ENCODE measurements around the gene LCOR.

The LCOR gene

GRCh38 chr10:97010695-97011206 lies 178.7 kb downstream of the LCOR start:
- CTCF ChIA-PET, result interaction anchor here (0.5 to 1.1 kb wide), 3 partner anchors 15 to 27 kb away, joined by 3 read pairs; no protein-coding TSS in a partner anchor
- POLR2A ChIA-PET (ENCODE audit: low non-redundant PET), result no interaction called here
- DNase-seq (ENCODE audit: low spot score), result no peak
- no peak overlapping the region for H3K27ac ChIP-seq
- no peak for TF ChIP-seq CTCF (conservative IDR thresholded peaks at IDR 0.05; ENCODE audit: low read depth)

DNA sequence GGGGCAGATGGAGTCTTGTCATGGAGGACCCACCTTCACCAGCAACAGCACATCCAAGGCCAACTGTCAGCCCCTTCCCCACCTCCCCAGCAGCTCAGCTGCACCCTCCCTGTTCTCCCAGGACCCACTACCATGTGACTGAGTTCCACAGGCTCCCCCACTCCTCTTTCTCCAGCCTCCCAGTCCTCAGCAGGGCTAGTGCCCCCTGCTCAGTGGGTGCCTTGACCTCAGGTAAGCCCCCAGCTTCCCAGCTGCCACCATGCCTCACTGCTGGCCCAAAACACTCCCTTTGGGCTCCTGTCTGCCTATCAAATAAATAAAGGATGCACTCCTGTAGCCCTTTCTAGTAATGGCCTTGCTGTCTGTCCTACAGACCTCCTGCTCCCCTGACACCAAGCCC lies 179.3 kb downstream of the LCOR start:
- no peak for TF ChIP-seq CTCF (conservative IDR thresholded peaks at IDR 0.05; ENCODE audit: low read depth)
- ChIA-PET POLR2A (ENCODE audit: low non-redundant PET) (interaction anchor here (0.7 kb wide), 1 partner anchor 11 kb away, joined by 10 read pairs; no protein-coding TSS in a partner anchor), CTCF (interaction anchor here (1.0 to 1.1 kb wide), 2 partner anchors 9 to 14 kb away, joined by 3 to 5 read pairs; no protein-coding TSS in a partner anchor)
- H3K27ac ChIP-seq, result no peak overlapping the region
- DNase-seq (ENCODE audit: low spot score), result no peak

DNA sequence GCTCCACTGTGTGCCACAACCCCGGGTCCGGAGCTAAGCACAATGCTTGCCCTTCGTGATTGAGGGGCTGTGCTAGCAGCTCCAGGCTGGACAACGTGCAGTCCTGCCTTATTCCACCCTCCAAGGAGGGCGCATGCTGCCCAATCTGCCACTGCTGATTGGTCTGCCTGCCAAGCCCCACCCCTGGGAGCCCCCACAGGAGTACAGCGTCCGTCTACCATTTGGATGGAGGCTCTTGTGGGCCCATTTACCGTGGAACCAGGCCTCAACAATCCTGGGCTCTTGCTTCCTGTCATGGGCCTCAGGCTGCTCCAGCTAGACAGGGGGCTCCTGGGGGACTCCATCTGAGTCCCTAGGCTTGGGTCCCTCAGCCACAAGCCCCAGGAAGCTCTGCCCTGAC lies 180.4 kb downstream of the LCOR start:
- CTCF ChIA-PET, result interaction anchor here (0.7 to 1.2 kb wide), 3 partner anchors 10 to 643 kb away, joined by 3 to 7 read pairs (median 5); no protein-coding TSS in a partner anchor
- DNase-seq (ENCODE audit: low spot score), result no peak
- no peak overlapping the region for H3K27ac ChIP-seq
- POLR2A ChIA-PET (ENCODE audit: low non-redundant PET), result no interaction called here
- TF ChIP-seq CTCF (conservative IDR thresholded peaks at IDR 0.05; ENCODE audit: low read depth), result no peak

DNA sequence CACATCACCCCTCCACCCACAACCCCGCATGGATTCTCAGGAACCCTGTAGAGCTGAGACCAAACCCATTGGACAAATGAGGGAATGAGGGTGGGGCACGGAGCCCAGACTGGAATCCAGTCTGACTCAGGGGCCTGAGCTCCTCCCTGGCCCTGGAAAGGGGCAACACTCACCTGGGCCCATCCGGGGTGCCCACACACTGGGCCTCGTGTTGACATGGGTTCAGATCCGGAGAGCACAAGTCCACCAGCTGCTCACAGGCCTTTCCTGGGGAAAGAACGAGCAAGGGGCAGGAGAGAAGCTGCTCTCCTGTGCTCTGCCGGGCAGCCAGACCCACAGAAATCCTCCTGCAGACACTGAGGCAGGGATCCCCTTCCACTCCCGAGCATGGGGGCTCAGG lies 181.5 kb downstream of the LCOR start:
- ChIA-PET POLR2A (ENCODE audit: low non-redundant PET) (no interaction called here), CTCF (interaction anchor here (1.2 kb wide), 1 partner anchor 24 kb away, joined by 7 read pairs; no protein-coding TSS in a partner anchor)
- H3K27ac ChIP-seq, result no peak overlapping the region

GRCh38 chr10:97013983-97014382 lies 181.9 kb downstream of the LCOR start:
- POLR2A ChIA-PET (ENCODE audit: low non-redundant PET), result no interaction called here
- H3K27ac ChIP-seq, result no peak overlapping the region
- CTCF ChIA-PET, result no interaction called here
- TF ChIP-seq CTCF (conservative IDR thresholded peaks at IDR 0.05; ENCODE audit: low read depth), result no peak
- DNase-seq (ENCODE audit: low spot score), result no peak

More for the DNA sequence above, 181.5 kb downstream of the LCOR start:
- TF ChIP-seq CTCF (conservative IDR thresholded peaks at IDR 0.05; ENCODE audit: low read depth), result no peak
- DNase-seq (ENCODE audit: low spot score), result no peak

DNA sequence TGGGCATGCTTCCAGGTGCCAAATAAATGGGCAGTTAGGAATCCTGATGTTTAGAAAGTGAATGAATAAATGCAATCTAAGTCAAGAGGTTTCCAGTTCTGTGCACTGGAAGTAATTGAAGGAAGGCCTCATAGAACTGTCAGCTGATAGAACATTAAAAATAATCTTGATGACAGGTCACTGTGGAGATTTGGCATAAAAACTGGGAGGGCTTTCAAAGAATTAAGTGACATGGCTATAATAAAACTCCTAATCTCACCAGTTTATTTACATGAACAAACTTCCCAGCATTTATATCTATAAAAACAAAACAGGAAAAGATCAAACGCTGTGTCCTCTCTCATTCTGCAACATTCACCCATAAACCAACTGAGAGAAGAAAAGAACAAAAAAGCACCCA lies 183.1 kb downstream of the LCOR start:
- H3K27ac ChIP-seq, result no peak overlapping the region
- POLR2A ChIA-PET (ENCODE audit: low non-redundant PET), result no interaction called here
- DNase-seq (ENCODE audit: low spot score), result no peak
- no peak for TF ChIP-seq CTCF (conservative IDR thresholded peaks at IDR 0.05; ENCODE audit: low read depth)
- CTCF ChIA-PET, result no interaction called here
